ENCODE data around the gene CIITA.

CIITA gene

GRCh38 chr16:10835281-10835931 lies 41.6 kb upstream of the CIITA start:
- no peaks in the 10 kb centered on the region for H3K4me1 ChIP-seq (ENCODE audit: insufficient read depth, low read length)
- no peaks in the 10 kb centered on the region for H3K27me3 ChIP-seq (ENCODE audit: insufficient read depth, low read length)
- no peak overlapping the region for H3K9ac ChIP-seq (ENCODE audit: low read depth, low read length)
- H3K27ac ChIP-seq (ENCODE audit: low read length), result no peak overlapping the region
- H3K36me3 ChIP-seq (ENCODE audit: insufficient read depth, low read depth, low read length), result no peaks in the 10 kb centered on the region
- H3K4me3 ChIP-seq (ENCODE audit: low read length), result no peak overlapping the region
- H3K9me3 ChIP-seq (ENCODE audit: insufficient read depth, low read depth, low read length), result no peaks in the 10 kb centered on the region

- no peaks in the 10 kb centered on the region for H3K9me3 ChIP-seq (ENCODE audit: insufficient read depth, low read depth, low read length)
- H3K27ac ChIP-seq (ENCODE audit: low read length), result no peak overlapping the region
- no peaks in the 10 kb centered on the region for H3K27me3 ChIP-seq (ENCODE audit: insufficient read depth, low read length)
- H3K36me3 ChIP-seq (ENCODE audit: insufficient read depth, low read depth, low read length), result no peaks in the 10 kb centered on the region
- no peaks in the 10 kb centered on the region for H3K4me1 ChIP-seq (ENCODE audit: insufficient read depth, low read length)
- H3K4me3 ChIP-seq (ENCODE audit: low read length), result no peak overlapping the region
- no peak overlapping the region for H3K9ac ChIP-seq (ENCODE audit: low read depth, low read length)
Measured at GRCh38 chr16:10836174-10836853, 40.7 kb upstream of the CIITA start.

GRCh38 chr16:10838621-10839278 lies 38.3 kb upstream of the CIITA start:
- Histone ChIP-seq H3K9me3 (ENCODE audit: insufficient read depth, low read depth, low read length) (no peaks in the 10 kb centered on the region), H3K9ac (ENCODE audit: low read depth, low read length) (no peak overlapping the region), H3K36me3 (ENCODE audit: insufficient read depth, low read depth, low read length) (no peaks in the 10 kb centered on the region), H3K27ac (ENCODE audit: low read length) (no peak overlapping the region), H3K4me3 (ENCODE audit: low read length) (no peak overlapping the region), H3K4me1 (ENCODE audit: insufficient read depth, low read length) (no peaks in the 10 kb centered on the region), H3K27me3 (ENCODE audit: insufficient read depth, low read length) (no peaks in the 10 kb centered on the region)

GRCh38 chr16:10839279-10839666 lies 37.7 kb upstream of the CIITA start:
- Histone ChIP-seq H3K4me1 (ENCODE audit: insufficient read depth, low read length) (no peaks in the 10 kb centered on the region), H3K9me3 (ENCODE audit: insufficient read depth, low read depth, low read length) (no peaks in the 10 kb centered on the region), H3K27ac (ENCODE audit: low read length) (no peak overlapping the region), H3K9ac (ENCODE audit: low read depth, low read length) (no peak overlapping the region), H3K27me3 (ENCODE audit: insufficient read depth, low read length) (no peaks in the 10 kb centered on the region), H3K36me3 (ENCODE audit: insufficient read depth, low read depth, low read length) (no peaks in the 10 kb centered on the region), H3K4me3 (ENCODE audit: low read length) (no peak overlapping the region)

GRCh38 chr16:10840703-10841102 lies 36.3 kb upstream of the CIITA start:
- Histone ChIP-seq H3K27me3 (ENCODE audit: insufficient read depth, low read length) (no peaks in the 10 kb centered on the region), H3K36me3 (ENCODE audit: insufficient read depth, low read depth, low read length) (no peaks in the 10 kb centered on the region), H3K4me1 (ENCODE audit: insufficient read depth, low read length) (no peaks in the 10 kb centered on the region), H3K27ac (ENCODE audit: low read length) (no peak overlapping the region), H3K4me3 (ENCODE audit: low read length) (no peak overlapping the region), H3K9ac (ENCODE audit: low read depth, low read length) (no peak overlapping the region), H3K9me3 (ENCODE audit: insufficient read depth, low read depth, low read length) (no peaks in the 10 kb centered on the region)

- no peak overlapping the region for H3K27ac ChIP-seq (ENCODE audit: low read length)
- H3K9ac ChIP-seq (ENCODE audit: low read depth, low read length), result no peak overlapping the region
- H3K27me3 ChIP-seq (ENCODE audit: insufficient read depth, low read length), result no peaks in the 10 kb centered on the region
- H3K4me3 ChIP-seq (ENCODE audit: low read length), result no peak overlapping the region
- H3K4me1 ChIP-seq (ENCODE audit: insufficient read depth, low read length), result no peaks in the 10 kb centered on the region
- H3K9me3 ChIP-seq (ENCODE audit: insufficient read depth, low read depth, low read length), result no peaks in the 10 kb centered on the region
- no peaks in the 10 kb centered on the region for H3K36me3 ChIP-seq (ENCODE audit: insufficient read depth, low read depth, low read length)
Measured at GRCh38 chr16:10846213-10846998, 30.6 kb upstream of the CIITA start.

GRCh38 chr16:10847176-10847575 lies 29.8 kb upstream of the CIITA start:
- Histone ChIP-seq H3K27ac (ENCODE audit: low read length) (no peak overlapping the region), H3K4me3 (ENCODE audit: low read length) (no peak overlapping the region), H3K27me3 (ENCODE audit: insufficient read depth, low read length) (no peaks in the 10 kb centered on the region), H3K36me3 (ENCODE audit: insufficient read depth, low read depth, low read length) (no peaks in the 10 kb centered on the region), H3K9ac (ENCODE audit: low read depth, low read length) (no peak overlapping the region), H3K9me3 (ENCODE audit: insufficient read depth, low read depth, low read length) (no peaks in the 10 kb centered on the region), H3K4me1 (ENCODE audit: insufficient read depth, low read length) (no peaks in the 10 kb centered on the region)

GRCh38 chr16:10849736-10850477 lies 27.1 kb upstream of the CIITA start:
- H3K4me3 ChIP-seq (ENCODE audit: low read length), result no peak overlapping the region
- no peaks in the 10 kb centered on the region for H3K27me3 ChIP-seq (ENCODE audit: insufficient read depth, low read length)
- H3K27ac ChIP-seq (ENCODE audit: low read length), result no peak overlapping the region
- no peaks in the 10 kb centered on the region for H3K36me3 ChIP-seq (ENCODE audit: insufficient read depth, low read depth, low read length)
- H3K4me1 ChIP-seq (ENCODE audit: insufficient read depth, low read length), result no peaks in the 10 kb centered on the region
- no peaks in the 10 kb centered on the region for H3K9me3 ChIP-seq (ENCODE audit: insufficient read depth, low read depth, low read length)
- no peak overlapping the region for H3K9ac ChIP-seq (ENCODE audit: low read depth, low read length)

- Histone ChIP-seq H3K4me3 (ENCODE audit: low read length) (no peak overlapping the region), H3K9ac (ENCODE audit: low read depth, low read length) (no peak overlapping the region), H3K27me3 (ENCODE audit: insufficient read depth, low read length) (no peaks in the 10 kb centered on the region), H3K4me1 (ENCODE audit: insufficient read depth, low read length) (no peaks in the 10 kb centered on the region), H3K9me3 (ENCODE audit: insufficient read depth, low read depth, low read length) (no peaks in the 10 kb centered on the region), H3K36me3 (ENCODE audit: insufficient read depth, low read depth, low read length) (no peaks in the 10 kb centered on the region), H3K27ac (ENCODE audit: low read length) (no peak overlapping the region)
Measured at GRCh38 chr16:10850478-10850850, 26.5 kb upstream of the CIITA start.

- no peaks in the 10 kb centered on the region for H3K27me3 ChIP-seq (ENCODE audit: insufficient read depth, low read length)
- no peak overlapping the region for H3K27ac ChIP-seq (ENCODE audit: low read length)
- H3K36me3 ChIP-seq (ENCODE audit: insufficient read depth, low read depth, low read length), result no peaks in the 10 kb centered on the region
- H3K4me3 ChIP-seq (ENCODE audit: low read length), result no peak overlapping the region
- no peak overlapping the region for H3K9ac ChIP-seq (ENCODE audit: low read depth, low read length)
- no peaks in the 10 kb centered on the region for H3K4me1 ChIP-seq (ENCODE audit: insufficient read depth, low read length)
- no peaks in the 10 kb centered on the region for H3K9me3 ChIP-seq (ENCODE audit: insufficient read depth, low read depth, low read length)
Measured at GRCh38 chr16:10851512-10851911, 25.5 kb upstream of the CIITA start.

GRCh38 chr16:10852286-10852685 lies 24.7 kb upstream of the CIITA start:
- Histone ChIP-seq H3K4me3 (ENCODE audit: low read length) (no peak overlapping the region), H3K9ac (ENCODE audit: low read depth, low read length) (no peak overlapping the region), H3K4me1 (ENCODE audit: insufficient read depth, low read length) (no peaks in the 10 kb centered on the region), H3K27me3 (ENCODE audit: insufficient read depth, low read length) (no peaks in the 10 kb centered on the region), H3K27ac (ENCODE audit: low read length) (no peak overlapping the region), H3K9me3 (ENCODE audit: insufficient read depth, low read depth, low read length) (no peaks in the 10 kb centered on the region), H3K36me3 (ENCODE audit: insufficient read depth, low read depth, low read length) (no peaks in the 10 kb centered on the region)
